Measurements from ENCODE around the gene MSRB3.

Gene MSRB3

GRCh38 chr12:65493913-65494245 is 215.4 kb downstream of the MSRB3 start:
- no peak for DNase-seq (ENCODE audit: low read depth in 3 of 3, low spot score in 1 of 3)

- no peak for DNase-seq (ENCODE audit: low read depth in 3 of 3, low spot score in 1 of 3)
These were observed 216.1 kb downstream of the MSRB3 start for GRCh38 chr12:65494537-65494936.

- DNase-seq (ENCODE audit: low read depth in 3 of 3, low spot score in 1 of 3): no peak
These were observed 216.8 kb downstream of the MSRB3 start for GRCh38 chr12:65495233-65495632.

- no peak for DNase-seq (ENCODE audit: low read depth in 3 of 3, low spot score in 1 of 3)
These were observed 218.1 kb downstream of the MSRB3 start for GRCh38 chr12:65496617-65497016.

GRCh38 chr12:65497660-65498059 is 219.2 kb downstream of the MSRB3 start:
- no peak for DNase-seq (ENCODE audit: low read depth in 3 of 3, low spot score in 1 of 3)

- DNase-seq (ENCODE audit: low read depth in 3 of 3, low spot score in 1 of 3): no peak
These were observed 220.7 kb downstream of the MSRB3 start for GRCh38 chr12:65499167-65499566.

- no peak for DNase-seq (ENCODE audit: low read depth in 3 of 3, low spot score in 1 of 3)
These were observed 221.8 kb downstream of the MSRB3 start for GRCh38 chr12:65500091-65500900.

- DNase-seq (ENCODE audit: low read depth in 3 of 3, low spot score in 1 of 3): no peak
These were observed 222.7 kb downstream of the MSRB3 start for GRCh38 chr12:65501093-65501621.

- DNase-seq (ENCODE audit: low read depth in 3 of 3, low spot score in 1 of 3): no peak
These were observed 223.5 kb downstream of the MSRB3 start for GRCh38 chr12:65501935-65502334.

GRCh38 chr12:65504417-65504816 is 225.9 kb downstream of the MSRB3 start:
- no peak for DNase-seq (ENCODE audit: low read depth in 3 of 3, low spot score in 1 of 3)

GRCh38 chr12:65505386-65506121 is 227.1 kb downstream of the MSRB3 start:
- no peak for DNase-seq (ENCODE audit: low read depth in 3 of 3, low spot score in 1 of 3)

GRCh38 chr12:65508276-65509035 is 230.0 kb downstream of the MSRB3 start:
- no peak for DNase-seq (ENCODE audit: low read depth in 3 of 3, low spot score in 1 of 3)

GRCh38 chr12:65510007-65510406 is 231.5 kb downstream of the MSRB3 start:
- no peak for DNase-seq (ENCODE audit: low read depth in 3 of 3, low spot score in 1 of 3)

GRCh38 chr12:65510584-65511050 is 232.1 kb downstream of the MSRB3 start:
- no peak for DNase-seq (ENCODE audit: low read depth in 3 of 3, low spot score in 1 of 3)

- DNase-seq (ENCODE audit: low read depth in 3 of 3, low spot score in 1 of 3): no peak
These were observed 232.8 kb downstream of the MSRB3 start for GRCh38 chr12:65511134-65511834.

- no peak for DNase-seq (ENCODE audit: low read depth in 3 of 3, low spot score in 1 of 3)
These were observed 233.4 kb downstream of the MSRB3 start for GRCh38 chr12:65511912-65512311.

Data from stimulated activated CD4-positive, alpha-beta T cell treated with anti-CD3 and anti-CD28 coated beads, TNF-alpha, amount 100 ng/mL, for 1 hour (primary cell).